Measurements from ENCODE around the gene DOK3.

Gene DOK3

GRCh38 chr5:177469750-177470525, 39.7 kb downstream of the DOK3 start:
- no peak for DNase-seq (ENCODE audit: extremely low read depth in 1 of 2, low read depth in 1 of 2)

GRCh38 chr5:177468685-177469628, 40.7 kb downstream of the DOK3 start:
- DNase-seq (ENCODE audit: extremely low read depth in 1 of 2, low read depth in 1 of 2), result no peak

- no peak for DNase-seq (ENCODE audit: extremely low read depth in 1 of 2, low read depth in 1 of 2)
Observed at GRCh38 chr5:177468329-177468684, 41.3 kb downstream of the DOK3 start.

- no peak for DNase-seq (ENCODE audit: extremely low read depth in 1 of 2, low read depth in 1 of 2)
Observed at GRCh38 chr5:177467436-177467835, 42.2 kb downstream of the DOK3 start.

- no peak for DNase-seq (ENCODE audit: extremely low read depth in 1 of 2, low read depth in 1 of 2)
Observed at GRCh38 chr5:177466861-177467260, 42.8 kb downstream of the DOK3 start.

DNA sequence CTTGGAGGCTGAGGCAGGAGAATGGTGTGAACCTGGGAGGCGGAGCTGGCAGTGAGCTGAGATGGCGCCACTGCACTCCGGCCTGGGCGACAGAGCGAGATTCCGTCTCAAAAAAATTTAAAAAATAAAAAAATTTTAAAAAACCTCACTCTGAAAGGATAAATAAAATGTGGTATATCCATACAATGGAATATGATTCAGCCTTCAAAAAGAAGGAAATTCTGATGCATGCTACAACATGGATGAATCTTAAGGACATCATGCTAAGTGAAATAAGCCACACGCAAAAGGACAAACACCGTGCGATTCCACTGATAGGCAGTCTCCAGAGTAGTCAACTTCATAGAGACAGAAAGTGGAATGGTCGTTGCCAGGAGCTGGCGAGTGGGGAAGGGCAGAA, 44.6 kb downstream of the DOK3 start:
- DNase-seq (ENCODE audit: extremely low read depth in 1 of 2, low read depth in 1 of 2), result no peak

DNA sequence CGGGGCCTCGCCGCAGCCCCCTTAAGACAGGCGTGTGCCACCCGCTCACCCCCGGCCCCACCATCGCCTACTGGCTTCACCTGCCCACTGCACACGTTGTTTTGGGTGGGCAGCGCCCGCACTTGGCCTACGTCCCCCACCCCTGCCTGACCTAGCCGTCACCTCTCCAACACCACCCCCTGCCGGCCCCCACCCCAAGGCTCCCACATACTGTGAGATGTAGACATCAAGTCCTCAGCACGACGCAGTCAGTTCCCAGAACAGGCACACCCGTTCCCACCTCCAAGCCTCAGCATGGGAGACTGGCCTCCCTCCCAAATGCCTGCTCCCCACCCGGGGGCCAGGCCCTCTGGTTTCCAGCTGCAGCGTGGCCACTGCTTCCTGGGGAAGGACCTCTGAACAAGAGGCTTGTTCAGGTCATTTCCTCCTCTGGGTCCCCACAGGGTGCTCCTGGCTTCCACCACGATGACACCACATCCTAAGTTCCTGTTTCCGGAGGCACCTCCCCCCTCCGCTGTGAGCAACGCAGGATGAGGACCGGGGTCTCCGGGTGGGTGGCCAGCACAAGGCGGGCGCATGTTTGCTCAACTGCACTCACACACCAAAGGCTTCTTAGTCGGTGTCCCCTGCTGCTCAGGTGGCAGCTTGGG, 47.5 kb downstream of the DOK3 start:
- DNase-seq (ENCODE audit: extremely low read depth in 1 of 2, low read depth in 1 of 2), result no peak

DNA sequence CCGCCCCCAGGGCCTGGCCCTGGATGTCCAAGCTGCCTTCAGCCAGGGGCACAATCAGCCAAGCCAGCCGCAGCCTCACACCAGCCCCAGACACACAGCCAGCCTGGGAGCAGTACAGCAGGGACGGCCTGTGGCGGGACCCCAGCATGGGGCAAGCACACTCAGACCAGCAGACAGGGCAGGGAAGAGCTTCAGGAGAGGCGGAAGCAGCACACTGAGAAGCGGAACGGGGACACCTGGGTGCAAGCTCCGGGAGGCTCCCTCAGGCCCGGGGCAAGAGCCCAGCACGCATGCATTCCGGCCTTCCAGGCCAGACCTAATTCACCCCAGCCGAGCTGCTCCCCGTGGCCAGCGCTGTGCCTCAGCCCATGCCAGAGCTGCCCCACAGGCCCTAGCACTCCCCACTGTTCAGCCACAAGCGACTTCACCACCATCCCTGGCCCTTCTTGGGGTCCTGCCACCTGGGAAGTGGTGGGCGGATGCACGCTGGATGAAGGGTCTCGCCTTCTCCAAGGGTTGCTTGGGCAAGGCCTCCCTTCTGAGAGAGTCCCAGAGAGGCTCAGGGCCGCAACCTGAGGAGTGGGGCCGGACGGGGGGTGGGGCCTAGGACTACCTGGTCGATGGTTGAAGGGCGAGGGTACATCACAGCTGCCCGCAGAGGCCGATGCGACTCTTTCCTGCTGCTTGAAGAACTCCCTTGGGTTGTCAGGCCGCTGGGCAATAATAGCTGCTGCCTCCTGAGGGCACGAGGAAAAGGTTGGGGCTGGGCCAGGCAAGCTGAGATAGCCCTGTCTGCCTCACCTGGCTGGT, 49.6 kb downstream of the DOK3 start:
- DNase-seq (ENCODE audit: extremely low read depth in 1 of 2, low read depth in 1 of 2), result no peak

GRCh38 chr5:177459357-177459756, 50.3 kb downstream of the DOK3 start:
- no peak for DNase-seq (ENCODE audit: extremely low read depth in 1 of 2, low read depth in 1 of 2)

GRCh38 chr5:177458912-177459350, 50.7 kb downstream of the DOK3 start:
- DNase-seq (ENCODE audit: extremely low read depth in 1 of 2, low read depth in 1 of 2), result no peak

DNA sequence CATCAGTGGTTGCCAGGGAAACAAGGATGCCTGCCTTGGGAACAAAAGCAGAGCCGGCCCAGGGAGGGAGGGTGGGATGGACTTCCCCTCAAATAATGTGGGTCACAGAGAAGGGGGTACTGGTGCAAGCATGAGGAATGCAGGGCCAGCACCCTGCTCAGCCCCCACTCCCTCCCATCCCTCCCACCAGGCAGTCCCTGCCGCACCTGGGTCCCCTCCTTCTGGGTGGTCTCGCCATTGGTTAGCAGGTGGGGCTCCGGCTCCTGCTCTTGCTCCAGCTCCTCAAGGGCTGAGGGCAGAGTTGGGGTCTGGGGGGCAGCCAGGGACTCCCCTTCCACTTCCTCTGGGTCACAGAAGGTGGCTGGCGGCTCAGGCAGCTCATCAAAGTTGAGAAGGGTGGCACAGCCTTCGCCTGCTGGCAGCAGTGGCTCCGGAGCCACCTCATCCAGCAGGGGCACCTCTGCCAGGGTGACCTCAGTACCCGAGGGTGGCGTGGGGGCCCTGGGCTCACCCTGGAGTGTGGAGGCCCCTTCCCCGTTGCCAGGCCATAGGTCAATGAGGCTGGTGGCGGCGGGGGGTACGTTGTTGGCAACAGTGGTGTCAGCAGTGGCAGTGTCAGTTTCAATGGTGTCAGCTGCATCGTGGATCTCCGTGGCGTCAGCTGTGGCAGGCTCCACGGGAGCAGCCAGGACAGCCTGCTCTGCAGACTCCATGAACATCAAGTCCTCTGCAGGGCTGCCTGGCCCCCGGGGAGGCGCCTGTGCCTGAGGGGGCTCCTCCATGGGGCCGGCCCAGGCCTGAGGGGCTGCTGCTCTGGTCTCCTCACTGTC, 51.6 kb downstream of the DOK3 start:
- DNase-seq (ENCODE audit: extremely low read depth in 1 of 2, low read depth in 1 of 2), result no peak

- DNase-seq (ENCODE audit: extremely low read depth in 1 of 2, low read depth in 1 of 2), result peak in 1 of 2 donors; percentile 71
Observed at GRCh38 chr5:177456976-177457851, 52.4 kb downstream of the DOK3 start.

GRCh38 chr5:177456591-177456964, 53.0 kb downstream of the DOK3 start:
- no peak for DNase-seq (ENCODE audit: extremely low read depth in 1 of 2, low read depth in 1 of 2)

GRCh38 chr5:177455661-177456590, 53.7 kb downstream of the DOK3 start:
- peak; percentile 86 to 95 for DNase-seq (ENCODE audit: extremely low read depth in 1 of 2, low read depth in 1 of 2)

DNA sequence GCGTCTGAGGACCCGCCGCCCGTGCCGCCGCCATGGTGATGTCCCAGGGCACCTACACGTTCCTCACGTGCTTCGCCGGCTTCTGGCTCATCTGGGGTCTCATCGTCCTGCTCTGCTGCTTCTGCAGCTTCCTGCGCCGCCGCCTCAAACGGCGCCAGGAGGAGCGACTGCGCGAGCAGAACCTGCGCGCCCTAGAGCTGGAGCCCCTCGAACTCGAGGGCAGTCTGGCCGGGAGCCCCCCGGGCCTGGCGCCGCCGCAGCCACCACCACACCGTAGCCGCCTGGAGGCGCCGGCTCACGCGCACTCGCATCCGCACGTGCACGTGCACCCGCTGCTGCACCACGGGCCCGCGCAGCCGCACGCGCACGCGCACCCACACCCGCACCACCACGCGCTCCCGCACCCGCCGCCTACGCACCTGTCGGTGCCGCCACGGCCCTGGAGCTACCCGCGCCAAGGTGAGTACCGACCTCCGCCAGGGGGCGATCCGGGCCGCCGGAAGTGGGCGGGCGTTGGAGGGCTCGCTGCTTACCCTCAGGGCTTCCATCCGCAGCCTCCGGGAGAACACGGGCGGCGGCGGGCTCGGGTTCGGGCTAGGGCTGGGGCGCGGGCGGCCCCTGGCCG, 54.5 kb downstream of the DOK3 start:
- peak; percentile 85 to 86 for DNase-seq (ENCODE audit: extremely low read depth in 1 of 2, low read depth in 1 of 2)

- peak; percentile 83 to 90 for DNase-seq (ENCODE audit: extremely low read depth in 1 of 2, low read depth in 1 of 2)
Observed at GRCh38 chr5:177454397-177455035, 55.1 kb downstream of the DOK3 start.
